Cardiac septum (tissue), 1 donor: Measurements from ENCODE around the gene HOXA10. TPM values are rescaled to one million over a fixed set of nuclear protein-coding genes. Genes with fewer than 3 reads are reported as not detected.

ENCODE experiments used
- DNase-seq: peaks from one replicate; pipeline ENCODE4 v3.0.0-alpha.2; 2020; ENCODE audit warnings: low spot score
- intact Hi-C: fragments of 100-400 bp; cut with DNase I; formaldehyde crosslinking; loops from one replicate; pipeline ENCODE4 v1.14.0; 2022
- total RNA-seq: library from RNA; stranded (reverse); fragmentation: NEBNext Ultra II Directional; extraction: Animal tissue kit (Norgen Biotek cat#: 25700); gene quantifications from one replicate; pipeline ENCODE4 v1.2.1, GENCODE V29; 2021
- donor health status: DM: no; HTN: no; CAD: no.

The HOXA10 gene
- total RNA-seq, 1 donor from 2014 or later: not detected

DNA sequence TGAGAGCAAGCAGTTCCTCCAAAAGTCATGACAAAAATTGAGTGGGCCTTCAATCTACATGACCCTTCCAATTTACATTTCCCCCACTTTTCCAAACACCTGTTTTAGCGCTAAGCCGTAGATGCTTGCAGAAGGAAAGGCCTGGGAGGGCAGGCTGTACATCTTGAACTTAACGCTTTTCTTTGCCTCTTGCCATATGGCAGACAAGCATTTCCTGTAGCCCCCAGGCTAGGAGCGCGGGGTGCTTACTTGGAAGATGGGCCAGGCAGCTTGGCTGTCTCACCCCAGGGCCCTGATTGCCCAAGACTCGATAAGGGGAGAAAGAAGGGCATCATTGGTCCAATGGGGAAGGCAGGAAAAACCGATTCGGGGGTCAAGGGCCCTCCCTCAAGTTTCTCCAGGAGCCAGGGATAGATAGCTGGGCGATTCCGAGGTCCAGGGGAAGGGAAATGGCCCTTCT is 1.8 kb downstream of the HOXA10 start:
- intact Hi-C loops: no loop called here
- DNase-seq: no peak

DNA sequence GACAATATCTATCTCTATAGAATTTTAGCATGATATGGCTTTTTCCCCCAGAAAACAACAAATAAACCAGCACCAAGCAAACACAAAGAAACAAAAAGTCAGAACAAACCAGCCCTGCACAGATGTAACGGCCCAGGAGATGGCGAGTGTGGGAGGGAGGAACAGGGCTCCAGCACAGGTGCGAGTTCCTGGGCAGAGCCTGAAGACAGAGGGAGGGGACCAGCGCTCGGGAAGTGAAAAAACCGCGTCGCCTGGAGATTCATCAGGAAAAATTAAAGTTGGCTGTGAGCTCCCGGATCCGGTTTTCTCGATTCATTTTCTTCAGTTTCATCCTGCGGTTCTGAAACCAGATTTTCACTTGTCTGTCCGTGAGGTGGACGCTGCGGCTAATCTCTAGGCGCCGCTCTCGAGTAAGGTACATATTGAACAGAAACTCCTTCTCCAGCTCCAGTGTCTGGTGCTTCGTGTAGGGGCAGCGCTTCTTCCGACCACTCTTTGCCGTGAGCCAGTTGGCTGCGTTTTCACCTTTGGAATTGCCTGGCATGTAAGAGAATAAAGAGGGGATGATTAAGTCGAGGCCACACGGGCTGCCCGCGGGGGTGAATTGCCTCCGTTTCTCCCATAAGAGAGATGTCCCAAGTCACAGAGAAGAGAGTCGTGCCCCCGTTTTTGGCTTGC is 2.3 kb downstream of the HOXA10 start:
- DNase-seq: peak; percentile 51
- intact Hi-C loops: no loop called here

DNA sequence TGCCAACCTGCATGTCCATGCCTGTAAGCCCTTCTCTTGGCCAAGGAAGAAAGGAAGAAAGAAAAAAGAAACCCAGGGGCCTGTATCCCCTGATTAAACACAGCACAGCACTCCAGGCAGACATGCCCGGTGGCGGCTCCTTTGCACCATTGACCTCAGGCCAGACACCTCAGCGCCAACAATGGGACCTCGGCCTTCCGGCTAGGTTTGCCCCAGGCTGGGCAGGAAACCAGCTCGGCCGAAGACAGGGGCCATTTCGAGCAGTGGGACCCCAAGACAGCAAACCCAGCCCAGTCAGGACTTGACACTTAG is 2.8 kb downstream of the HOXA10 start:
- peak; percentile 33 for DNase-seq
- intact Hi-C loops: no loop called here

DNA sequence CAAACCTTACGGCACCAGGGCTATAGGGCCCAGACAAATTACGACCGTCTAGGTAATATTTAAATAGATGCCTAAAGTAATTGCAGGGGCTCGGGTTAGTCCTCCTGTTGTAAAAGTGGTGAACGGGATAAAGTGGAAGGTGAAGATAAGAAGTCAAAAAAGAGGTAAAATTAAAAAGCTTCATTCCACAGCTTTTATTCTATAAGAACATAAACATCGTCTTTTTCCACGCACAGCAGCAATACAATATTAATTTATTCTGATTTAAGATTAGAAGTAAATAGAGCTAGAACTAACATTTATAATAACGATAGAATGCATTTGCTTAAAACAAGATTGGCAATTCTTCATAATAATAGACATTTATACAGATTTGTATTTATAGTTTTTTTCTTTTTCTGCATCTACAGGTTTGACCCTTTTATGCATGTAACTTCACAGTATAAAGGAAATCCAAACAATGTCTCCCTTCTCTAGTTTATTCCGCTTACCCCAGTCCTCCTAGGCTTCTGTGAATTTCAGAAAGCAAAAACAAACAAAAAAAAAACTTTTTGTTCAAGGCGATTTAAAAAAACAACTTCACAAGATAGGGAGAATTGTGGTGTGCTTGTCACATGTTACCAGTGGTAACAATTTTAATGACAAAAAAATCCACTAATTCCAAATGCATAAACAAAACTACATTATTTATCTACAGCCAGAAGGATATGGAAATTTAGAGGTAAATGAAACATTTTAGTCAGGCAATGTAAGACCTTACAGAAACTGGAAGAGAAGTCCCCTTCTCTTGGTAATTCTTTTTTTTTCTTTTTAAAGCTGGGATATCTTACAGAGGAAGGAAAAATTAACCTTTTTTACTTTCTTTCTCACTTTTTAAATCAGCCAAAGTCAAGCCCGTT is 3.4 kb downstream of the HOXA10 start:
- intact Hi-C loops: no loop called here
- DNase-seq: no peak

DNA sequence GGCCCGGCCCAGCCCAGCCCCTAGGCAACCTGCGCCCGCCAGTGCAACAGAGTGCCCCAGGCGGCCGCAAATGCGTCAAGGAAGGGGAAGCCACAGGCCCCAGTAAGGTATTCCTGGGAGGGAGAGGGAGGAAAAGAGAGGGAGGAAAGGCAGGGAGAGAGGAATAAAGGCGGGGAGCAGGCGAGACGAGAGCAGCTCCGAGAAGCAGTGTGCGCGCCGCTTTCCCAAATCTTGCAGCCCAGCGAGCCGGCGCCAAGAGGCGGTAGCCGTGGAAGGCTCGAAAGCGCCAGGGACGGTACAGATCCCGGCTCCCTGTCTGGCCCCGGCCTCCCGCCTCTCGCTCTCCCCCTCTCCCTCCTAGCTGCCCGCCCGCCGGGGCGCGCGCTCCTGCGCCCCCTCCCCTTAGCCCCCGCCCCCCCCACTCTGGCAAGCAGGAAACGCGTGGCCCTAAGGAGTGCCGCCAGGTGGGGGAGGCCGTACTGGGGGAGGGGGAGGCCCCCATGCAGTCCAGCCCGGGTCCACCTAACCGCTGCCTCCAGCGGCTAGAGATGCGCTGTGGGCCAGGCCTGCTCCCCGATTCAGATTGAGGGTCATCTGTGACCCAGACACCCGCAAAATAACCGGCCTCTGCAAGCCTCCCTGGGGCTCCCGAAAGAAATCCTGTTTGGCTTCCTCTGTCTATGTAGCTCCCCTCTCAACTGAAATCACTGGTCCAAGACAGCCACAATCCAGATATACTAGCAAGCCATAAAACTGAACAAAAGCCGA is 4.3 kb downstream of the HOXA10 start:
- DNase-seq: no peak
- intact Hi-C loops: loop anchor here (10.0 kb wide), 1 partner anchor 1305 kb away; no protein-coding TSS in a partner anchor

DNA sequence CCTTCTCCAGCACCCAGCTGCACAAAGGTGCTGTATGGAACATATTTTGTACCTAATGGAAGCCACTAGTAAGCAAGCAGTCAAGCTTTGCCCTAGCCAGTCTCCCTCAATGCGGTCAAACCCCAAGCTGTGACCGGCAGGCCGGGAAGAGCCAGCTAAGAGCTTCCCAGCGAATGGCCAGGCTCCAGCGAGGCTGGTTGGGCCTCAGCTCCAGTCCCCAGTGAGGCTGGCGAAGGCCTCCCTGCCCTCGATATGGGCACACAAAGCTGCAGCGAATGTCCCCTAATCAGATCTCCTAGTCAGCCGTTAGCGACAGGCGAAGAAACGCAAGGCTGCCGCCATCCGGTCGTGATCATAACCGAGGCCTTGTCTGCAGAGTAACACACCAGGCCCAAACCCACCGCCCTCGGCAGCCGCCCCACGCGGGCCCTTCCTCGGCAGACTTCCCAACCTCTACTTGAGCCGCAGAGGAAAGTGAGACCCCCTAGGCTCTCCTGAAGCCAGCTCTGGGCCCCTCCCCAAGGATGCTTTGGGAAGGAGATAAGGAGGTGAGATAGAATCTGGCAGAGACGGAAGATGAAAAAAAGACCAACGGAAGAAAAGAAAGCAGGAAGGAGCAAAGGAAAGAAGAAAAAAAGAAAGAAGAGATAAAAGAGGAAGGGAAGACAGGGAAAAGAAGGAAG is 5.7 kb downstream of the HOXA10 start:
- DNase-seq: no peak
- intact Hi-C loops: loop anchor here (10.0 kb wide), 1 partner anchor 1304 kb away; no protein-coding TSS in a partner anchor

DNA sequence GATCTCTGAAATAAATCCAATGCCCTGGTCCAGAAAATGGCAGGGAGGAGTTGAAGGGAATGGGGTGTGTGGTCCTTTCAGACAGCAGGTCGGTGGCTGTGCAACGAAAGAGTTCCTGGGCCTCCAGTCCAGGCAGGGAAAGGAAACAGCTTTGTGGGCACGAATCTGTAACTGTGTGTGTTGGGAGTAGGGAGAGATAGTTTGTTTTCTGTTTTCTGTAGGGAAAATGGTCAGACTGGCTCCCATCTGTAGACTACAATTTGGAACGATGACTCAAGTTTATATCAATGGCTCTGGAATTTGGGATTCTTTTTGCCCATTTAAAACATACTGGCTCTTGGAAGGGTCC is 6.2 kb downstream of the HOXA10 start:
- intact Hi-C loops: loop anchor here (10.0 kb wide), 1 partner anchor 1303 kb away; no protein-coding TSS in a partner anchor
- no peak for DNase-seq

DNA sequence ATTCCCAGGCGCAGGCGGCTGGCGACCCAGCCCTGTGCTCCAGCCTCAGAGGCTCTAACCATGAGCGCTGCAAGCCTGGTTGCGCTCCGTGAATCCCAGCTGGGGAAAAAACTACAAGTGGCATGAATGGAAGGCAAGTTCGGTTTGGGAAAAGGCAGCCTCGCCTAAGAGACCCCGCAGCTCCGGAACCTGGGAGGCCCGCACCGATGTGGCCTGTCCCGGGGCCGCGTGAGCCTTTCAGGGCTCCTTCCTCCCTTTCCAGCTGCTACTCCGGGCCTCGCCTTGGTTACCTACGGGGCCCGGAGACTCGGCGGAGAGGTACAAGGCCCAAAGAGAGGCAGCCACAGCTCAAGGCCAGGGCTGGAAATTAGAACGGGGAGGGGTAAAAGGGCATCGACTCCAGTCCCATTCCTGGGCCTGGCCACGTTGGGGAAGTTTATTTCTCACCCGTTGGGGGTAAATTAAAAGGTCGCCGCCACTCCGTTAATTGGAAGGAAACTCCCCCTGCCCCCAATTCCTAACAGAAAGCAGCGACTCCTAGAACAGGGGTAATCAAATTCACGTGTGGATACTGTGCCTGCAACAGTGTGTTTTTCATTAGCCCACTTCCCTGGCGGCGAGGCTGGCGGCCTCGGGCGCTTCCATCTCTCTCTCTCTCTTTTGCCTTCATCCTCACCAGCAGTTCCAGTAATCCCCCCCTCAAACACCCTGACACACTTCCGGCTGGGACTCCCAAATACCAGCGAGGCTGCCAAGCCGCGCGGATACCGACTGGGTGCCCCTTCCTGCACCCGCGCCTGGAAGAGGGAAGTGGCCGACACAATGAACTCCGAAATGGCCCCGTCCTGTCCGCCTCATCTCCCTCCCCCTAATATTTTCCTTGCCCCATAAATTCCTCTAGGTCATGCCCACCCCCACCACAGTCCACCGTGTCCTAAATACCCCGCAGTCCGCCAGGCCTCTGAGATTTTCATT is 7.3 kb downstream of the HOXA10 start:
- intact Hi-C loops: loop anchor here (10.0 kb wide), 1 partner anchor 1302 kb away; no protein-coding TSS in a partner anchor
- DNase-seq: no peak

DNA sequence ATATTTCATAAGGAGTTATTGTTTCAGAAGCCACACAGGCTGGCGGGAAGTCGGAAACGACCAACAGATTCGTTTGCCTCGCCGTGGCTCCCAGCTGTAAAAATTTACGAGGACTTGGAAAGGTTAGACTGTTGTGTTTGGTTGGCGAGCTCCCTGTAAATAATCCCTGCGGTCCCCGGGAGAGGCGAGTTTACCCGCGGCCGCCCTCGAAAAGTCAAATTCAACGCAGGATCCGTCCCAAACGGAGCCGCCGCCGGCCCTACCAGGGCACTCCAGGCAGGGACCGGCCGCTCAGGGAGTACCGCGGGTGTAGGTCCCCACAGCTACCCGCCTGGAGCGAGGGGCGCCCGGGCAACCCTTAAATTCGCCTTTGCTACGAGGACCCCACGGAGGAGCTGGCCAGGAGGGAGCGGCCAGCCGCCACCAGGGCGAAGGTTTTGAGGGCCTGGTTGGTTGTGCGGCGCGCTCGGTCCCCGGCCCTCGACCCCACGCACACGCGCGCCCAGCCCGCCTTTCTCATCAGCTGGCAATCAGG is 8.1 kb downstream of the HOXA10 start:
- DNase-seq: no peak
- intact Hi-C loops: loop anchor here (10.0 kb wide), 1 partner anchor 1301 kb away; no protein-coding TSS in a partner anchor

DNA sequence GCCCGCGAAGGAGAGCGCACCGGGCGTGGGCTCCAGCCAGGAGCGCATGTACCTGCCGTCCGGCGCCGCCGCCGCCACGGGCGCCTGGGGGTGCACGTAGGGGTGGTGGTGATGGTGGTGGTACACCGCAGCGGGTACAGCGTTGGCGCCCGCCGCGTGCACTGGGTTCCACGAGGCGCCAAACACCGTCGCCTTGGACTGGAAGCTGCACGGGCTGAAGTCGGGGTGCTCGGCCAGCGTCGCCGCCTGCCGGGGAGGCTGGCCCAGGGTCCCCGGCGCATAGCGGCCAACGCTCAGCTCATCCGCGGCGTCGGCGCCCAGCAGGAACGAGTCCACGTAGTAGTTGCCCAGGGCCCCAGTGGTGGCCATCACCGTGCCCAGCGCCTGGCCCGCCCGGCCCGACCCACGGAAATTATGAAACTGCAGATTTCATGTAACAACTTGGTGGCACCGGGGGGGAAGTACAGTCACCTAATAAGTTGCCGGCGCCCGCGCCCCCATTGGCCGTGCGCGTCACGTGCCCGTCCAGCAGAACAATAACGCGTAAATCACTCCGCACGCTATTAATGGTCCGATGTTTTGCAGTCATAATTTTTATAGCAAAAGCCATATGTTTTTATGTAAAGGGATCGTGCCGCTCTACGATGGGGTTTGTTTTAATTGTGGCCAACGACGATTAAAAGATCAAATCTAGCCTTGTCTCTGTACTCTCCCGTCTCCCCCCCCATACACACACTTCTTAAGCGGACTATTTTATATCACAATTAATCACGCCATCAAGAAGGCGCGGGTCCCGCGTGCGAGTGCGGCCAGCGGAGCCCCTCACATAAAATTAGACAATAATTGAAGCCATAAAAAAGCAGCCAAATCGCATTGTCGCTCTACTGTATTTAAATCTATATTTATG is 8.8 kb downstream of the HOXA10 start, which contains the start of gene HOXA9:
Gene HOXA9 (minus strand): TSS at position 449 of the 907 bp plus-strand sequence. CDS start 80 bp downstream, at position 369.
- intact Hi-C loops: loop anchor here (10.0 kb wide), 1 partner anchor 1301 kb away; no protein-coding TSS in a partner anchor
- no peak for DNase-seq

DNA sequence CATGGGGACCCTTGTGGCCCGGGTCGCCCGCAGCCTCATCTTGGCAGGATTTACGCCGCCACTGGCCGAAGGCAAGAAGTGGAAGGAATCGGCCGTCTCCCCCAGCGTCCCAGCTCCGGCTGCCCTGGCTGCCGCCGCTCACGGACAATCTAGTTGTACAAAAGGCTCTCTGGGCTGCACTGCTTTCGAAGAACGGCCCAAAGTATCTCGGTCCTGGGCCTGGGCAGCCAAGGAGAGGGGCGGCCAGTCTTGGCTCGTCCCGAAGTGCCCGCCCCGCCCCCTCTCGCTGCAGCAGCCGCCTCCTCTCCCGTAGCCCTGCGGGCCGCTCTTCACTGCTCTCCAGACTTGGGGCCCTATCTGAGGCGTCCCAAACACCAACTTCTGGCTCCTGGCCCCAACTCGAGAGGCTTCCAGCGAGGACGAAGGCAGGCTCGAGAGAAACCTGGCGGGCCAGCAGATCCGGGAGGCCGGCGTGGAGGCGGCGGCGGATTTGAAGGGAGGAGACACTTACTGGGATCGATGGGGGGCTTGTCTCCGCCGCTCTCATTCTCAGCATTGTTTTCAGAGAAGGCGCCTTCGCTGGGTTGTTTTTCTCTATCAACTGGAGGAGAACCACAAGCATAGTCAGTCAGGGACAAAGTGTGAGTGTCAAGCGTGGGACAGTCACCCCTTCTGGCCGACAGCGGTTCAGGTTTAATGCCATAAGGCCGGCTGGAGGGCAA is 9.6 kb downstream of the HOXA10 start:
- intact Hi-C loops: loop anchor here (10.0 kb wide), 1 partner anchor 1300 kb away; no protein-coding TSS in a partner anchor
- no peak for DNase-seq

DNA sequence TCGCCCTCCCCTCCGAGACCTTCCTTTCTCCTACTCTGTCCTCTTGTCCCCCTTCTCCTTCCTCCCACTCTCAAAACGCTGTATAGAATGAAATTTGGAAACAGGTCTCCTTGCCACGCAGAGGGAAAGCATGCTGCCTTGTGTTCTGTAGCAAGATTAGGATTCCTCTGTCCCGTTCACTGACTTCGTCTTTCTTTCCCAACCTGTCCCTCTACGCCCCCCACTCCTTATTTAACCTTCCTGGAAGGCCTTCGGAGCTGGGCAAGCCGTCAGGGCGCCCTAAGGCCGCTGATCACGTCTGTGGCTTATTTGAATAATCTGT is 10.1 kb downstream of the HOXA10 start:
- intact Hi-C loops: loop anchor here (10.0 kb wide), 1 partner anchor 1299 kb away; no protein-coding TSS in a partner anchor
- DNase-seq: no peak

DNA sequence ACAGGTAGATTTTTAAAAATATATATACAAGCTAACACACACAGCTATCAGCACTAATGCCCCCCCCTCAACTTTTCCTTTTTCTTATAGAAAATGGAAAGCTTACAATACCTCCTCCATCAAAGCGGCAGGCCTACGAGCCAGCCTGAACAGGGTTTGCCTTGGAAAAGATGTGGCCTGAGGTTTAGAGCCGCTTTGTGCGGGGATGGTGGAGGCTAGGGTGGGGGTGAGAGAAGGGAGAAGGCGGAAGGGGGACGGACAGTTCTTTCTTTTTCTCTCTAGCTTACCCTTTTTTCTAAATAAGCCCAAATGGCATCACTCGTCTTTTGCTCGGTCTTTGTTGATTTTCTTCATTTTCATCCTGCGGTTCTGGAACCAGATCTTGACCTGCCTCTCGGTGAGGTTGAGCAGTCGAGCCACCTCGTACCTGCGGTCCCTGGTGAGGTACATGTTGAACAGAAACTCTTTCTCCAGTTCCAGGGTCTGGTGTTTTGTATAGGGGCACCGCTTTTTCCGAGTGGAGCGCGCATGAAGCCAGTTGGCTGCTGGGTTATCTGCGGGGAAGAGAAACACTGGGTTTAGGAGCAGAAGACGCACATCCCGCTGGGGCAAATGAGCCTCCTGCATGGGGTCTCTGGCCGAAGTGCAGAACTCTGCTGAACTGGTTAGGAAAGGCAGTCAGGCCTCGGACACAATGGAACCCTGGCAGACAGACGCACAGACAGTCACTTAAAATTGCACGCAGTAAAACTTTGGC is 10.7 kb downstream of the HOXA10 start:
- no peak for DNase-seq
- intact Hi-C loops: loop anchor here (10.0 kb wide), 1 partner anchor 1299 kb away; no protein-coding TSS in a partner anchor

DNA sequence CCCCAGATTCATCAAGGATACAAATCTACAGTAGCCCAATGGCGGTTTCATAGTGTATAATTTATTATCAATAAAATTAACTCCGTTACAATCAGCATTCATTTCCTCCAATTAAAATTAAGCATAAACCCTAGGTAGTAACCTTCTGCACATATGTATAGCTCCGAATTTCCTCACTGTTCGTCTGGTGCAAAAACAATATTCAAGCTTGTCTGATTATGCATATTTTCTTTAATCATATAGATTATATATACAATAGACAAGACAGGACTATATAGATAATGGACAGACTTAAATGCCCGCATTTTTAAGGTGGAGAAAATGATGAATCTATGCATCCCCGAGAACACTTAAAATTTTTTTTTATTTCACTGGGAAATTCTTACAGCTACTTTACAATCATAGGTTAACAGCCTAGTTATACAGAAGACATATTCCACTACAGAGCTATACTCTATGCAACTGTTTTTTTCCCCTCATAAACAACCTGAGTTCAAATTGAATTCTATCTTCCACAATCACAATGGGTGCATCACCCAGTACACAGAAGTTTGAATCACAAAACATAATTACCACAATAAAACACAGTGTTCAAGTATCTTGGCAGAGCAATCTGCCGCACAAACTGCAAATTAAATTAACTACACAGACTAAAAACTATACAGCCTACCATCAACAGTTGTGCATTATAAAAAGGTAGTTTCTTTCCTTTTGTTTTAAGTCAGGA is 11.4 kb downstream of the HOXA10 start:
- intact Hi-C loops: loop anchor here (10.0 kb wide), 1 partner anchor 1298 kb away; no protein-coding TSS in a partner anchor
- DNase-seq: no peak
